B cell (primary cell): Measurements from ENCODE around the gene AKAP8. TPM values are rescaled to one million over a fixed set of nuclear protein-coding genes. Genes with fewer than 3 reads are reported as not detected.

Source experiments
- ATAC-seq: fragments of 200-7000 bp; cut with Tn5 transposase; one replicate; pipeline ENCODE4 v1.10.0; 2021; ENCODE audit warnings: low read depth, mild to moderate bottlenecking, moderate number of reproducible peaks, moderate library complexity
- CTCF ChIA-PET: fragments of 350-600 bp; sonication (Branson Sonifier 250); formaldehyde crosslinking; loops from one replicate; lab custom pipeline; 2021; ENCODE audit warnings: antibody characterized with exemption, inconsistent platforms; lab: Charles Lee
- POLR2A ChIA-PET: fragments of 350-600 bp; sonication (Branson Sonifier 250); formaldehyde crosslinking; loops from one replicate; lab custom pipeline; 2021; ENCODE audit warnings: antibody characterized with exemption; lab: Charles Lee
- DNase-seq: peaks from one replicate; pipeline ENCODE4 v3.0.0; 2013
- H2AFZ ChIP-seq: 2 replicates; pipeline ENCODE4 v1.6.1; 2012; ENCODE audit warnings: mild to moderate bottlenecking, low read depth, low read length; ENCODE audit not compliant: insufficient read depth, poor library complexity, severe bottlenecking
- H3K27ac ChIP-seq, 2 donors: 1 replicate in 1 of 2; 2 replicates in 1 of 2; pipeline ENCODE4 v1.5.1; 2012 to 2013; ENCODE audit warnings: low read length in 2 of 2, mild to moderate bottlenecking in 2 of 2, moderate library complexity in 1 of 2
- H3K27me3 ChIP-seq, 4 experiments: fragments of 200-600 bp in 1 of 4; sonication (generic) in 1 of 4; replicated peaks in 1 of 4; 1 replicate in 2 of 4; 2 replicates in 2 of 4; pipeline versions ENCODE4 v1.6.1 to v1.7.0; 2013 to 2016; ENCODE audit warnings: low read length in 3 of 4, mild to moderate bottlenecking in 2 of 4, mixed read lengths in 1 of 4, moderate library complexity in 1 of 4; ENCODE audit not compliant: insufficient read depth in 4 of 4, control insufficient read depth in 3 of 4; ENCODE audit errors: control extremely low read depth in 1 of 4
- H3K36me3 ChIP-seq, 2 experiments: replicated peaks in 1 of 2; 1 replicate in 1 of 2; 2 replicates in 1 of 2; pipeline versions ENCODE4 v1.6.1 to v1.7.1; 2013; ENCODE audit warnings: low read length in 1 of 2; ENCODE audit not compliant: insufficient read depth in 2 of 2, control insufficient read depth in 1 of 2; ENCODE audit errors: control extremely low read depth in 1 of 2, extremely low read depth in 1 of 2
- H3K4me1 ChIP-seq, 2 donors: fragments of 200-600 bp in 1 of 2; sonication (generic) in 1 of 2; 1 replicate in 1 of 2; 2 replicates in 1 of 2; pipeline versions ENCODE4 v1.5.1 to v1.6.1; 2013 to 2017; ENCODE audit warnings: low read length in 2 of 2; ENCODE audit not compliant: control insufficient read depth in 2 of 2, insufficient read depth in 2 of 2
- H3K4me2 ChIP-seq: replicated peaks from 2 replicates; pipeline ENCODE3; 2012; ENCODE audit warnings: mild to moderate bottlenecking, low read depth, low read length; ENCODE audit not compliant: poor library complexity, severe bottlenecking
- H3K4me3 ChIP-seq, 5 experiments: fragments of 200-600 bp in 1 of 5; sonication (generic) in 1 of 5; 1 replicate in 3 of 5; 2 replicates in 2 of 5; pipeline versions ENCODE4 v1.5.1 to v1.7.0; 2011 to 2016; ENCODE audit warnings: low read length in 4 of 5, mild to moderate bottlenecking in 4 of 5, low read depth in 2 of 5, control low read depth in 1 of 5, moderate library complexity in 1 of 5; ENCODE audit not compliant: insufficient read depth in 1 of 5; ENCODE audit errors: control extremely low read depth in 1 of 5, extremely low read depth in 1 of 5
- H3K79me2 ChIP-seq: fragments of 200-600 bp; sonication (generic); one replicate; pipeline ENCODE4 v1.6.0; 2016; ENCODE audit warnings: low read length; ENCODE audit not compliant: control insufficient read depth, insufficient read depth
- H3K9ac ChIP-seq: fragments of 200-600 bp; sonication (generic); 2 replicates; pipeline ENCODE4 v1.6.1; 2017; ENCODE audit warnings: mild to moderate bottlenecking, low read length, moderate library complexity
- H3K9me3 ChIP-seq, 3 donors: one replicate each; pipeline versions ENCODE4 v1.6.1 to v1.7.1; 2013; ENCODE audit warnings: low read length in 2 of 3; ENCODE audit not compliant: control insufficient read depth in 2 of 3, insufficient read depth in 1 of 3; ENCODE audit errors: control extremely low read depth in 1 of 3
- H4K20me1 ChIP-seq: 2 replicates; pipeline ENCODE4 v1.6.0; 2012; ENCODE audit warnings: mild to moderate bottlenecking, low read length; ENCODE audit not compliant: insufficient read depth, control insufficient read depth, poor library complexity, severe bottlenecking
- H3K27ac Mint-ChIP-seq: one replicate; pipeline ENCODE4 v1.8.0; 2021; ENCODE audit warnings: mixed read lengths
- H3K27me3 Mint-ChIP-seq: one replicate; pipeline ENCODE4 v1.8.0; 2021; ENCODE audit warnings: mixed read lengths
- H3K4me1 Mint-ChIP-seq: one replicate; pipeline ENCODE4 v1.8.0; 2021; ENCODE audit warnings: mixed read lengths
- H3K4me3 Mint-ChIP-seq: one replicate; pipeline ENCODE4 v1.8.0; 2021; ENCODE audit warnings: mixed read lengths
- H3K9me3 Mint-ChIP-seq: one replicate; pipeline ENCODE4 v1.8.0; 2022; ENCODE audit warnings: mixed read lengths; ENCODE audit not compliant: insufficient read depth
- CTCF ChIP-seq: fragments of 200-600 bp; IDR thresholded peaks from one replicate; pipeline ENCODE4 v1.8.0; 2022; ENCODE audit warnings: antibody characterized with exemption, mild to moderate bottlenecking
- EZH2 ChIP-seq: IDR thresholded peaks from 2 replicates; pipeline ENCODE4 v1.6.1; 2012; ENCODE audit warnings: borderline replicate concordance, low read depth, mild to moderate bottlenecking, moderate library complexity, low read length; ENCODE audit not compliant: insufficient read depth, poor library complexity, severe bottlenecking
- WGBS: methylation state at CpG from one replicate; pipeline ENCODE4 v1.1.5; 2013; ENCODE audit warnings: missing lambda C conversion rate; ENCODE audit not compliant: insufficient coverage; 5-methylcytosine and 5-hydroxymethylcytosine counted together
- intact Hi-C: fragments of 100-400 bp; cut with micrococcal nuclease; formaldehyde crosslinking; loops from one replicate; pipeline ENCODE4 v1.10.0; 2022
- polyA plus RNA-seq: library from polyadenylated mRNA; depleted of rRNA; stranded (reverse); fragments of >200 nt; gene quantifications from 2 replicates; pipeline ENCODE4 v1.2.3, GENCODE V29; 2012
- total RNA-seq, 2 donors: library from RNA; stranded (reverse); fragments of 120-200 nt in 1 of 2; gene quantifications; 1 replicate in 1 of 2; 2 replicates in 1 of 2; pipeline versions ENCODE4 v1.2.3 to v1.2.4, GENCODE V29; 2013 to 2022

AKAP8 gene
- total and polyA plus RNA-seq, 2 donors (not counting 1 experiment from before 2014, with no cell fraction given), result 30.0 to 84.8 TPM

- CTCF ChIA-PET, result interaction anchor here (0.7 to 2.4 kb wide), 3 partner anchors 9 to 127 kb away, joined by 3 to 13 read pairs (median 3); partner anchors contain the start of gene AKAP8L
- H4K20me1 ChIP-seq, result peaks cover 50% of the 10 kb centered on the region
- WGBS, result 97% methylated on average over 31 of the region's 35 CpGs
- H3K9ac ChIP-seq, result no peak overlapping the region
- H2AFZ ChIP-seq, result no peak overlapping the region
- Mint-ChIP-seq H3K4me3 (no peak overlapping the region), H3K27me3 (no peaks in the 10 kb centered on the region), H3K9me3 (no peaks in the 10 kb centered on the region), H3K27ac (no peak overlapping the region), H3K4me1 (peaks cover 24% of the 10 kb centered on the region)
- peaks cover 2 to 41% of the 10 kb centered on the region in 2 experiments for H3K36me3 ChIP-seq
- H3K9me3 ChIP-seq, result peaks cover 0 to 8% (median 0%) of the 10 kb centered on the region in 3 donors
- DNase-seq, result no peak
- peaks cover 37% of the 10 kb centered on the region for H3K79me2 ChIP-seq
- H3K4me1 ChIP-seq, result peaks cover 19 to 25% of the 10 kb centered on the region in 2 donors
- H3K4me3 ChIP-seq, result no peak overlapping the region
- TF ChIP-seq EZH2, result no peak
- TF ChIP-seq CTCF, result no peak
- intact Hi-C loops, result no loop called here
- POLR2A ChIA-PET, result no interaction called here
- H3K4me2 ChIP-seq, result no peak overlapping the region
- no peak overlapping the region for H3K27ac ChIP-seq
- H3K27me3 ChIP-seq, result no peaks in the 10 kb centered on the region
- no peak for ATAC-seq
Measured at GRCh38 chr19:15427991-15428471, 48.4 kb upstream of the AKAP8 start.

- Histone ChIP-seq H3K36me3 (peaks cover 2 to 42% of the 10 kb centered on the region in 2 experiments), H3K4me3 (no peak overlapping the region), H2AFZ (no peak overlapping the region), H3K4me1 (peaks cover 19 to 22% of the 10 kb centered on the region in 2 donors), H3K79me2 (peaks cover 37% of the 10 kb centered on the region), H4K20me1 (peaks cover 50% of the 10 kb centered on the region), H3K27me3 (no peaks in the 10 kb centered on the region), H3K9me3 (peaks cover 0 to 9% (median 0%) of the 10 kb centered on the region in 3 donors), H3K9ac (no peak overlapping the region), H3K4me2 (no peak overlapping the region), H3K27ac (no peak overlapping the region)
- no peak overlapping the region for H3K27ac Mint-ChIP-seq
- ATAC-seq (no peak), DNase-seq (no peak)
- no peaks in the 10 kb centered on the region for H3K27me3 Mint-ChIP-seq
- H3K4me3 Mint-ChIP-seq, result no peak overlapping the region
- peaks cover 21% of the 10 kb centered on the region for H3K4me1 Mint-ChIP-seq
- H3K9me3 Mint-ChIP-seq, result no peaks in the 10 kb centered on the region
- intact Hi-C loops, result no loop called here
- 97% methylated on average over 25 of the region's 25 CpGs for WGBS
- TF ChIP-seq EZH2 (no peak), CTCF (no peak)
- CTCF ChIA-PET, result no interaction called here
- POLR2A ChIA-PET, result no interaction called here
Measured at GRCh38 chr19:15427350-15427700, 47.7 kb upstream of the AKAP8 start.
